ENCODE results near the gene OR52L1.

DNA sequence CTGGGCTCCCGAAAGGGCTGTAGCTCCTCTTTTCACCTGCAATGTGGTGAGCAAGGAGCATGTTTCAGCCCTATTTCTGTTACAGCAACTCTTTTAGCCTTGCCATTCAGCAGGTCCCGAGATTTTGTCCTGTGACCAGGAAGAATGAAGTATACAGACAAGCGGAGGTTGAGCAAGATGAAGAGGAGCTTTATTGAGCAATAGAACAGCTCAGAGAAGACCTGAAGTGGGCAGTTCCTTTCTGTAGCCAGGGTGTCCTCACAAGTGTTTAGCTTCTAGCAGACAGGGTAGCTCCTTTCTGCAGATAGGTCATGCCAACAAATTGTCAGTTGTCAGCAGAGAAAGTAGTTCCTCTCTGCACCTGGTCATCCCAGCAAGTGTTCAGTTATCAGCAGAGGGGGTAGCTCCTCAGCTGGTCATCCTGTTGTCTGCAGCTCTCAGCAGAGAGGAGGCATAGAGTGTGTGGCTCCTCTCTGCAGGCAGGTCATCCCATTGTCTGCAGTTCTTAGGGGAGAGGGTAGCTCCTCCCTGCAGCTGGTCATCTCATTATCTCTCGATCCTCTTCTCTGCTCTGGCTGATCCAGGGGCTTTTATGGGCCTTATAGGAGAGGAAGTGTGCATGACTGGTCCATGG, 25.4 kb upstream of the OR52L1 start:
- TF ChIP-seq, protein P1, sequence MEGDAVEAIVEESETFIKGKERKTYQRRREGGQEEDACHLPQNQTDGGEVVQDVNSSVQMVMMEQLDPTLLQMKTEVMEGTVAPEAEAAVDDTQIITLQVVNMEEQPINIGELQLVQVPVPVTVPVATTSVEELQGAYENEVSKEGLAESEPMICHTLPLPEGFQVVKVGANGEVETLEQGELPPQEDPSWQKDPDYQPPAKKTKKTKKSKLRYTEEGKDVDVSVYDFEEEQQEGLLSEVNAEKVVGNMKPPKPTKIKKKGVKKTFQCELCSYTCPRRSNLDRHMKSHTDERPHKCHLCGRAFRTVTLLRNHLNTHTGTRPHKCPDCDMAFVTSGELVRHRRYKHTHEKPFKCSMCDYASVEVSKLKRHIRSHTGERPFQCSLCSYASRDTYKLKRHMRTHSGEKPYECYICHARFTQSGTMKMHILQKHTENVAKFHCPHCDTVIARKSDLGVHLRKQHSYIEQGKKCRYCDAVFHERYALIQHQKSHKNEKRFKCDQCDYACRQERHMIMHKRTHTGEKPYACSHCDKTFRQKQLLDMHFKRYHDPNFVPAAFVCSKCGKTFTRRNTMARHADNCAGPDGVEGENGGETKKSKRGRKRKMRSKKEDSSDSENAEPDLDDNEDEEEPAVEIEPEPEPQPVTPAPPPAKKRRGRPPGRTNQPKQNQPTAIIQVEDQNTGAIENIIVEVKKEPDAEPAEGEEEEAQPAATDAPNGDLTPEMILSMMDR (IDR thresholded peaks at IDR 0.05; ENCODE audit: low read depth, low read length), result no peak
- TF ChIP-seq EZH2phosphoT487 (IDR thresholded peaks at IDR 0.05; ENCODE audit: low read depth), result no peak
